ENCODE results near the gene LIG1.

The LIG1 gene

DNA sequence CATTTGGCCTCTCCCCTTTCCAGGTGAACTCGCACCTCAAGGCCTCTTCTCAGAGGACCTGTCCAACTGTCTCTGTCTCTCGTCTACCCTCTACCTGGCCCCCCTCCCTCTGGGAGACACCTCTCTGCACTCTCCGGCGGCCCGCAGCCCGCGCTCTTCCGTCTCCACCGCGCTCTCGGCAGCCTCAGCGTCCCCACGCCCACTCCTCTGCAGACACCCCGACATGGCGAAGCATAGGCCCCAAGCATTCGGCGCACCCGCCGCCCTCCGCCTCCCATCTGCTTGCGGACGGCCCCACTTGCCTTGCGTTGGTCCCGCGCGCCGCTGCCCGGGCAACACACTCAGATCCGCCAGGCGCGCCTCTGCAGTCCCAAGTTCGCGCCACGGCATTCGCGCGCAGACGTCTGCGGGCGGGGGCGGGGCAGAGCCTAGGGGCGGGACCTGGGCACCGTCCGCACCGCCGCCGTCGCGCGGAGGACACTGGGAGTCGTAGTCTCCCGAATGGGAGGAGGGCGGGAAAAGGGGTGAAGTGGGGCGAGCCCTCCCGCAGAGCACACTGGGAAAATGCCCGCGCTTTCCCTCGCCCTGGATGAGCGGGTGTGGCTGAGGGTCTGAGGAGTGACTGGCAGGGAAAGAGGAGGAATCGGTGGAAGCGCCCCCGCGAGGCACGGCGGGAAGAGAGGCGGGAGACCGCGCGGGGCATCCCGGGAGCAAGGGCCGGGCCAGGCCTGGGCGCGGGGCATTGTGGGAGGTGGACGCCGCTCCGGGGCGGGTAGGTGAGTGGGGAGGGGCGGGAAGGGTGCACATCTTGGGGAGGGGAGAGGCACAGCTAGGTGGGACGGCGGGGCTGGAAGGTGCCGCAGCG is at the start of gene LIG1, which contains the start of gene ZSWIM9:
LIG1 (minus strand) TSS at position 406 of the 865 bp plus-strand sequence. CDS start 4,778 bp downstream, outside the sequence.
ZSWIM9 (plus strand) TSS at position 742 of the 865 bp plus-strand sequence. CDS start 1,123 bp downstream, outside the sequence.
- peak; percentile 90 for DNase-seq

DNA sequence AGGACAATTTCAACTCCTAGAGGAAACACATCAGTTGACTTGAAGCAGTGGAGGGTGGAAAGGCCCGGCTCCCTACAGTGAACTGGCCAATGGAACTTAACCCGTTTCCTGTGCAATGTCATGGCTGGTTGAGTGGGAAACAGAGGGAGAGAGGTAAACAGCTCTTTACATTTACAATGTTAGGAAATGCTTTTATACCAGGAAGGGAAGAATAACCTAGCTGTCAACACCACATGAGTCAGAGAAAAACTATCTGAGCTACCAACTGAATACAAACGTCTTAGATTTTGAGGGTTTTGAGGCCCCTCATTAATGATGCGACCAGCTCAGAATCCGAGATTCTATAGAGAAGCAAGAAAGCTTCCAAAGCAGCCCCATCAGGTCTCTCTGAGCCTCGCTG is 48.9 kb upstream of the LIG1 start:
- no peak for DNase-seq

DNA sequence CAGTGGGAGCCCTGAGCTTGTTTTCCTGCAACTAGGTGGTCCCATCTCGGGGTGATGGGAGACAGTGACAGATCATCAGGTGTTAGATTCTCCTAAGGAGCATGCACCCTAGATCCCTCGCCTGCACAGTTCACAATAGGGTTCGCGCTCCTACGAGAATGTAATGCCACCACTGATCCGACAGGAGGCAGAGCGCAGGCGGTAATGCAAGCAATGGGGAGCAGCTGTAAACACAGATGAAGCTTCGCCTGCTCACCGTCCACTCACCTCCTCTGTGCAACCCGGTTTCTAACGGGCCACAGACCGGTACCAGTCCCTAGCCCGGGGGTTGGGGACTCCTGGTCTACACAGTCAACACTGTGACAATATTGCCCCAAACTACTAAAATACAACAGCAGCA is 46.8 kb upstream of the LIG1 start:
- no peak for DNase-seq

DNA sequence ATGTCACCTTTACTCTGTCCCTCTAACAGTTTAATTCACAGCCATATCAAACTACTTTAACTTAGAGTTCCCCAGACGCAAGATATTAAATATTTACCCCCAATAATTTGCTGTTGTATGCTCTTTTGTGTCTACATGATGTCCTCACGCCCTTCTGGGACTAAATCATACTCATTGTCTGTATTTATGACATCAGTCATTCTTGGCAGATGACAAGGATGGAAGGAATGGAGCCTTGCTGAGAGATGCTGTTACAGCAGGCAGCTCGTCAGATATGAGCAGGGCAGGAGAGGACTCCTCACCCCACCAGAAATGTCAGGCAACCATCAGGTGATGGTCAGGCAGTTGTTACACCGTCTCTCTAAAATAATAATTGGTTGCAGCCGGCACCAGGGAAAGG is 43.8 kb upstream of the LIG1 start:
- DNase-seq, result no peak

DNA sequence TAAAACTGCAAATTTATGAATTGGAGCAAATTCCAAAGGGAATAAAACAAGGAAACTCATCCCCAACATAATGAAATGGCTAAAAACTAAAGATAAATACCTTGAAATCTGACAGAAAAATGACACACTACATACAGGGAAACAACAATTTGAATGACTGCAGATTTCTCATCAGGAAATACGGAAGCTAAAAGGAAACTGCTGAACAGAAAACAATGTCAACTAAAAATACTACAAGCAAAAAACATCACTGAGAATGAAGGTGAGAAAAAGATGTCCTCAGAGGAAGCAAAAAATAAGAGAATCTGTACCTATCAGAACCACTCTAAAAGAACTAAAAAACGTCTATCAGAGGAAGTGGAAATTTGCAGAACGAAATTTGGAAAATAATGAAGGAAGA is 39.9 kb upstream of the LIG1 start:
- no peak for DNase-seq

DNA sequence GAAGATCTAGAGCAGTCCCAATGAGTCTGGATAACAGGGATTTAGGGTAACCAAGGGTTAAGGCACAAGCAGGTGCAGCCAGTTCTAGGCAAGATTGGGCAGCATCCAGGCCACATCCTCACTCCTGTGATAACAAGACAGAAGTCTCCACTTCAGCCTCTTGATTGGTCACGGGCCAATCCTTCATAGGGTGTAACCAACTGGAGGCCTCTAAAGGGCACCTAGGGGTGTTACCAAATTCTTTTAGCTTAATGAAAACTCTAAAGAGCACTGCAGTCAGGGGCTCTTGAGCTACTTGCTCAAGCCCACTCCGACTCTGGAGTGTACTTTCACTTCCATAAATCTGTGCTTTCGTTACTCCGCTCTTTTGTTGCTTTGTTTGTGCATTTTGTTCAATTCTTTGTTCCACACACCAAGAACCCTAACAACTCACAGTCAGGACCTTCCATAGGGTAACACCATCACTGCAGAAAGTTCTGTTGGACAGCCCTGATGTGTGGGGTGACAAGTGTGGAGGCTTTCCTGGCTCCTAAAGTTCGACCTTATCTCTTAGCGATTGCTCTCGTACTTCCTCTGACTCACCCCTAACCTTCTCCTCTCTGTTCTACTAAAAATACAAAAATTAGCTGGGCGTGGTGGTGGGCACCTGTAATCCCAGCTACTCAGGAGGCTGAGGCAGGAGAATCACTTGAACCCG is 36.4 kb upstream of the LIG1 start:
- DNase-seq, result no peak

DNA sequence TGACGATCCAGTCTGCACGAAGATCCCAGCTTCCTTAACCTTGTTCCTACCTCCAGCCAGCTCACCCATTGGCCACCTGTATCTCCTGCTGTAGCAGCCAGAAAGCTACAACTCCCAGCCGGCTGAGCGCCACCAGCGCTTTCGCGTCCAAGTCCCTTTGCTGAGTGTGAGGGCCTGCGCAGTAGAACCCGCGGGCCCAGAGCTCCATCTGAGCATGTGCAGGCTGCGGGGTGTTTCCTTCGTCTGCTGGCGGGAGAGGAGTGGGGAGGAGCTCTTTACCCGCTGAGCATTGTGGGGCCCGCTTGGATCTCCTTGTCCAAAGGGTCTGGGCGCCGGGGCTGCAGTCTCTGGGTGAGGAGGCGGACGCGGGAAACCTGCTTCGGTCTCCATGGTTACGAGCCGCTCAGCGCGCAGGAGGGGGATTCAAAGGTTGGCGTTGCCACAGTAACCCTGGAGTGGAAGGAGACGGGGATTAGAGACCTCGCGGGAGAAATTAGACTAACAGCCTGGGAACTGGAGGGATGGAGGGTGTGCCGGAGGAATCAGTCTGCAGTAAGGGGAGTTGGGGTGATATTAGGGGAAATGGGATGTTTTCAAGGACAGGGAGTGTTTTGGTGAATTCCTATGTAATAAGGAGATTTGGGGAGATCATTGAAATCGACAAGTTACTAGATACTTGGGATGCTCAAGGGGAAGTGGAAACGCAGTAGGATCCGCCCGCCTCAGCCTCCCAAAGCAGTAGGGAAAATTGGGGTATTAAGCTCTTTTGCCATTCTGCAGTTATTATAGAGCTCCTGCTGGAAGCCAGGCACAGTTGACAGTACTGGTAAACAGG is 33.9 kb upstream of the LIG1 start:
- peak; percentile 98 for DNase-seq

DNA sequence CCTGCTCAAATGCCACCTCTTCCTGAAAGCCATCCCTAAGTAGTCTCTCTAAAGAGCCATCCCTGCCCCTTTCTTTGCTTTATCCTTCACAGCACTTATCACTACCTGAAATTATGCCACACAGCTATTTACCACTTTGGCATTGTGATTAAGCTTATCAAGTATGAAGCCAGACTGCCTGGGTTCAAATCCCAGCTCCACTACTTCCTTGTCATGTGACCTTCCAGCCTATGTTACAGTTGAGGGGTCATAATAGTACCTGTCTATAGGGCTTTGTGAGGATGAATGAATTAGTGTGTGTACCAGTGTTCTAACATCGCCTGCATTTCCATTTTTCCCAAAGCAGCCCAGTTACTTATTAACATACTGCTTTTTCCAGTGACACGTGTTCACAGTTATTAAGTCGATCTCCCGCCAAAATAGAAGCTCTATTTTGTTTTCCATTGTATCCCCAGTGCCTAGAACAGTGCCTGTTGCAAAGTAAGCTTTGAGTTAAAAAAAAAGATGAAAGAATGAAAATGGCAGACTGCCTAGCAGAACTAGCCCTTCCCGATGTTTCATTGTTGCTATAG is 33.2 kb upstream of the LIG1 start:
- DNase-seq, result peak; percentile 52

DNA sequence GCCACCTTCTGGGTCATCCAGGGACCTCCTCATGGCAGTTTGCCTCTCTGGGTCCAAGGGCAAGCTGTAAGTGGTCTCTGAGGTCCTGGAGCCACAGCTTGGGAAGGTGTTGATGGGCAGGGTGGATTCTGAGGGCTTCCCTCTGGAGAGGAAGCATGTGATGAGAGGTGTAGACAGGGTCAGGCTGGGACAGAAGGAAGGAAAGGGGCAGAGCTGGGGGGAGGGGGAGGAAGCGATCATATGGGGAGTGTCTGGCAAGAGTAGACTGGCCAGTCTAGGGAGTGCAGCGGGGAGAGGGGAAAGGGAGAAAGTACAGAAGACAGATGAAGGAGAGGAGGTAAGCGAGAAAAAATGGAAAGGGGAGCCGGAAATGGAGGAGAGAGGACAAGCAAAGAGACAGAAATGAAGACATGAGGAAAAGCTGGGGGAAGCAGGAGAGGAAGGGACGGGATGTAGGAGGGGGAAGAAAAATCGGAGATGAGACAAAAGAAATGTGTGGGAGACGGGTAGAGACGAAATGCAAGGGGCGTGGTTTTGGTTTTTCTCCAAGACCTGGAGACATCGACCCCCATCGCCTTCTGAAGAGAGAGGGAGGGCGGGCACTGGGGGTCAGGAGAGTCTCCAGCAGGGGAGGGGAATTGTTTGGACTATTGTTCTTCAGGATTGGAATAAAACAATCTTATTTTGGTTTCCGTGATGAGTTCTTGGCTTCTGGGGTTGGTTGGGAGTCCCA is 27.0 kb upstream of the LIG1 start:
- no peak for DNase-seq

DNA sequence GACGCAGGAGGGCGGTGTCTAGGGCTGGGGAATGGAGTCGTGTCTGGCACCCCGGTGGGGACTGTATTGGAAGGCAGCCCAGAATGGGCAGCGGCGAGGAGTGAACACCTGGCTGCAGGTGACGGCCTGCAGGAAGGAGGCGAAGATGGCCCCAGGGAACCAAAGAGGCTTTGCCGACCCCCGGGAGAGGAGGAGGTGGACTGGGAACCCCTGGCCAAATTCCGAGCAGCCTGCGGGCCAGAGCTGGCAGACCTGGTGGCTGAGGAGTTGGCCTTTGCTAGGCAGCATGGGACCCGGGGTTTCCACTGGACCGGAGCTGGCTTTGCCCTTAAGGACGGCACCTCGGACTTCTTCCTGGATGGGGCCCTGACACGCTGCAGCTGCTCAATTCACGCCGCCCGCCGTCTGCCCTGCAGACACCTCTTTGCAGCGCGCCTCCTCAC is 26.2 kb upstream of the LIG1 start:
- no peak for DNase-seq

DNA sequence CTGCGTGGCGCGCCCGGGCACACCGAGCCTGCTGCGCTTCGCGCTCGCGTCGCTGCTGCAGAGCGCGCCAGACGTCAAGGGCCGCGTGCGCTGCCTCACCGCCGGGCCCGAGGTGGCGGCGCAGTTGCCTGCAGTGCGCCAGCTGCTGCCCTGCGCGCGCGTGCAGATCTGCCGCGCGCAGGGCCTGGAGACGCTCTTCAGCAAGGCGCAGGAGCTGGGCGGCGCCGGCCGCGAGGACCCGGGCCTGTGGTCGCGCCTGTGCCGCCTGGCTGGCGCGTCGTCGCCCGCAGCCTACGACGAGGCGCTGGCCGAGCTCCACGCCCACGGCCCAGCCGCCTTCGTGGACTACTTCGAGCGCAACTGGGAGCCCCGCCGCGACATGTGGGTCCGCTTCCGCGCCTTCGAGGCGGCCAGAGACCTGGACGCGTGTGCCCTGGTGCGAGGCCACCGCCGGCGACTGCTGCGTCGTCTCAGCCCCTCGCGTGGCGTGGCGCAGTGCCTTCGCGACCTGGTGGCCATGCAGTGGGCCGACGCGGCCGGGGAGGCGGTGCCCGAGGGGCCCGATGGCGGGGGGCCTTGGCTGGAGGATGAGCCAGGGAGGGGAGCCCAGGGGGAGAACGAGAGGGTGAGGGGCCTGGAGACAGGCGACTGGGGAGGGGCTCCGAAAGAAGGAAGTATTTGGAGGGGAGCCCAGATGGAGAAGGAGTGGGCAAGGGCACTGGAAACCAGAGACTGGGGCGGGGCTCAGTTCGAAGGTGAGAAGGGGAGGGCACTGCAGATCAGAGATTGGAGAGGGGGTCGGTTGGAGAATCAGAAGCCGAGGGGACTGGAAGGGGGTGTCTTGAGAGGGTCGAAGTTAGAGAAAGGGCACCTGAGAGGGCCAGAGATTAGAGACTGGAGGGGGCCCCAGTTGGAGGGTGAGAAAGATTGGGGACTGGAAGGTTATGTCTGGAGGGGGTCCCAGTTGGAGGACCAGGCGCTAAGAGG is 25.0 kb upstream of the LIG1 start:
- no peak for DNase-seq

DNA sequence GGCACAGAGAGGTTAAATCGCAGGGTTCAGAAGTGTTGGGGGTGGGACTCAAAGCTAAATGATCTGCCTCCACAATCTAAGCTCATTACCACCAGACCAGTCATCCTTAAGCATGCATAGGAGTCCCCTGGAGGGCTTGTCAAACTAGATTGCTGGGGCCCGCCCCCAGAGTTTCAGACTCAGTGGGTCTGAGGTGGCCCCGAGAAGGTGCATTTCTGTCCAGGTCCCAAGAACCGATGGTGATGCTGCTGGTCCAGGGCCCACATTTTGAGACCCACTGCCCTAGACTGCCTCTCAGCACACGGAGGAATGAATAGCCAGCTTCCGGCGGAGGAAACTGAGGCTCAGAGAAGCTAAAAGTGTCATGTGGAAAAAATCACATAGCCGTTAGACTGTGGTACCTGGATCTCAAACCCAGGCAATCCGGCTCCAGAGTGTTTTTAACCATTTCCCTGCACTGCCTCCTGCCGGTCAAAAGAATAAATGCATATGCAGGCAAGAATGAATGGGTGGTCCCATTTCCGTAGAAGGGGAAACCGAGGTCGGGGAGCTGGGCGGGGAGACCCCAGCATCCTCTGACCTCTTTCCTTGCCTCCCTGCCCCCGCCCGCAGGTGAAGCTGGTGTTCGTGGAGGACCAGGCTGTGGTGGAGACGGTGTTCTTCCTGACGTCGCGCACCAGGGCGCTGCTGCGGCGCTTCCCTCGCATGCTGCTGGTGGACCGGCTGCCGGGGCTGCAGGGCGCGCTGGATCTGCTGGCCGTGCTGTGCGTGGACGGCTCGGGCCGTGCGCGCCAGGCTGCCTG is 24.1 kb upstream of the LIG1 start:
- DNase-seq, result no peak

DNA sequence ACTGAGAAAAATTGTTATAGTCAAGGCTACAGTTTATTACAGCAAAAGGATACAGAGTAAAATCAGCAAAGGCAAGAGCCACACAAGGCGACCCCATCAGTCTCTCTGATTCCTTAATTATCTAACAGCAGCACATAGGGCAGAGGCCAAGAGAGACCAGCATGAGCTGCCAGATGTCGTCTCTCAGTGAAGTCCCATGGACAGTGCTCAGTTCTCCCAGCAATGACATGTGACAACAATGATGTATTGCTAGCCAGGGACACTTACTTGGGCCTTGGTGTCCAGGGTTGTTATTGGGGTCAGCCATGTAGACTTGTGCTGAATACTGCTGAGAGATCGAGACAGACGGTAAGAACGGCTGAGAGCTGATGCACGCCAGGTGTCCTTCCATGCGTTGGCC is 22.6 kb upstream of the LIG1 start:
- no peak for DNase-seq

DNA sequence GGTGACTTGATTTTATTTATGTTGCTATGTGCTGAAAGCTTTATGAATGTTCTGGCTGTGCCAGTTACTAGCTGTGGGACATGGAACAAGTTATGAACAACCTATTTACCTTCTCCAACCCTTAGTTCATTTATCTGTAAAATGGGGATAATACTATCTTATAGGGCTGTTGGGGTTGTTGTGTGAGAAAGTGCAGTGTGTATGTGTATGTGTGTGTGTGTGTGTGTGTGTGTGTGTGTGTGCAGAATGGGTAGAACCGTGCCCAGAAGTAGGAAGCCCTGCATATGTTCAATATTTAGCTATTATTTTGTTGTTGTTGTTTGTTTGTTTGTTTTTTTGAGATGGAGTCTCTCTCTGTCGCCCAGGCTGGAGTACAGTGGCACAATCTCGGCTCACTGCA is 20.7 kb upstream of the LIG1 start:
- DNase-seq, result no peak

DNA sequence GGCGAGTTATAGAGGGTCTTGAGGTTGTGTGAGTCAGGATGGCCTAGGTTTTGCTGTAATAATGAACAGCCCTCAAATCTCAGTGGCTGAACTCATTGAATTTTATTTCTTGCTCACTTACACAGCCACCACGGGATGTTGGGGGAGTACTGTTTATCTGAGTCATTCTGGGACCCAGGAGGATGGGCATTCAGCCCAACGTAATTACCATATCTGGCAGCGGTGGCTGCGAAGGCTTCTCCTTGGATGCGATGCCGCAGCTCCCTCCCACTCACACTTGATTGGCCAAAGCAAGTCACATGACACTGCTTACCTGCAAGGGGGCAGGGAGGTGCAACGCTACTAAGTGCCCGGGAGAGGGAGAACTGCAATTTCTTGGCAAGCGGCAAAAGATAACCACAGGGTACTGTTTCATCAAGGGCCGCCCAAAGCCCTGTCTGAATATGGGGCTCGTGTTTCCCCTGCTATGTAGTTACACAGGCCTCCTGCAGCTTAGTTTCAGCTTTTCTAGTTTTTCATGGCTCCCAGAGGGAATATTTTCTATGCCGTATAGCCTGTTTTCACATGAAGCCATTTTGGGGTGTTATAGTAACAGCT is 20.2 kb upstream of the LIG1 start:
- no peak for DNase-seq

DNA sequence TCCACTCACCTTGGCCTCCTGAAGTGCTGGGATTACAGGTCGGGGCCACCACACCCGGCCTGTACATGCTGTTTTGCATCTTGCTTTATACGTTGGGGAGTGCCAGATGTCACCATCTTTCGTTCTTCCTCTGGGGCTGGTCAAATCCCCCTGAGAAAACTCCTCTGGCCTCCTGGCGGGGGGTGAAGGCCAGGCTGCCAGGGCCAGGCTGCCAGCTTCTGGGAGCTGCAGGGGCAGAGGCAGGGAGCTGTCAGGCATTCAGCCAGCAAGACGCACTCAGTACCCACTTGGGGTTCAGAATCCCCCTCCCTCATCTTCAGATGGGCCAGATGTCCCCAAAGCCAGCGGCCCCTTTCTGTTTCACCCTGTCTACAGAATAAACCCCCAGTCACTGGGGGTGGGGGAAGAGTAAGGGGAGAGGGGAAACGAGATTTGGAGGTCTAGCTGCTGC is 16.4 kb upstream of the LIG1 start:
- DNase-seq, result no peak

DNA sequence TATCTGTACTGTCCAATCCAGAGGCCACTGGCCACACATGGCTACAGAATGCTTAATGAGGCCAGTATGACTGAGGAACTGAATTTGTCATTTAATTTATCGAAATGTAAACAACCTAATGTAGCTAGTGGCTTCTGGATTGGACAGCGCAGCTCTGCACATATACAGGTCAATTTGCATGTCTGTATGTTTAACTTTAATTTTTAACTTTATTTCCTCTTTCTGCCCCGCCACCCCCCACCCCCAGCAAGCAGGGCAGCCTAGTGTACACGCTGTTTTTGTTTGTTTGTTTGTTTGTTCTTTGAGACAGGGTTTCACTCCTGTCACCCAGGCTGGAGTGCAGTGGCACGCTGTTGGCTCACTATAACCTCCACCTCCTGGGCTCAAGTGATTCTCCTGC is 15.9 kb upstream of the LIG1 start:
- DNase-seq, result no peak

DNA sequence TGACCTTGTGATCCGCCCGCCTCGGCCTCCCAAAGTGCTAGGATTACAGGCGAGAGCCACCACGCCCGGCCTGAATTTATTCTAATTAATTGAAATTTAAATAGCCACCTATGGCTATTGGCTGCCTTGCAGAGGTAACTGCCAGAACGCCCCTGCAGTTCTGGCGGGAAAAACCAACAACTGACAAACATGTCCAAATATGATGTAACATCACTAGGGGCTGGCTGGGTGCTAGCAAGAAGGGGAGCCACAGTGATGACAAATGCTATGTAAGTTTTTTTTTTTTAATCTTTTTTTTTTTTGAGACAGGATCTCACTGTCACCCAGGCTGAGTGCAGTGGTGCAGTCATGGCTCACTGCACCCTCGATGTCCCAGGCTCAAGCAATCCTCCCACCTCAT is 13.2 kb upstream of the LIG1 start:
- no peak for DNase-seq

DNA sequence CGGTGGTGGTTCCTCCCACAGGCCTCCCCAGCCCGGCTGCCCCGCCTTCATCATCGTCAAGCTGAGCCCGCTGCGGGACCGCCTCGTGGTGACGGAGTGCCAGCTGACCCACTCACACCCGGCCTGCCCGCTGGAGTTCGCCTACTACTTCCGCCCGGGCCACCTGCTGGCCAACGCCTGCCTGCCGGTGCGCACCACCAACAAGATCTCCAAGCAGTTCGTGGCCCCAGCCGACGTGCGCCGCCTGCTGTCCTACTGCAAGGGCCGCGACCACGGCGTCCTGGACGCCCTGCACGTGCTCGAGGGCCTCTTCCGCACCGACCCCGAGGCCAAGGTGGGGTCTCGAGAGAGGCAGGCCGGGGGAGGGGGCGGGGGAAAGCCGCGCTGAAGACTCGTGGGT is 12.3 kb upstream of the LIG1 start:
- DNase-seq, result no peak

DNA sequence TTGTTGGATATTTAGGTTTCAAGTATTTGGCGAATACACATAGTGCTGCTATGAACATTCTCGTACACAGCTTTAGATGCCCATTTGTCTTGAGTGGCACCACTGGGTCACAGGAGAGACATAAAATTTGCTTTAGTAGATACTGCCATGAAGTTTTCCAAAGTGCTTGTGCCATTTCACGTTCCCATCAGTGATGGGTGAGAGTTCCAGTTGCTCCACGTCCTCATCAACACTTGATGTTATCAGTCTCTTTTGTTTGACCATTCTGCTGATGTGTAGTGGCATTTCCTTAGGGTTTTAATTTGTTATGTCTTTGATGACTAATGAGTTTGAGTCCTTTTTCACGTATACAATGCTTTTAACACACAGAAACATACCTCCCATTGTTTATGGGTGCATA is 11.4 kb upstream of the LIG1 start:
- DNase-seq, result no peak

Measured in NCI-H774 (cell line).